ENCODE measurements around the gene CUBN.

GRCh38 chr10:16814012-16814411 lies 315.6 kb downstream of the CUBN start:
- TF ChIP-seq CTCF (IDR thresholded peaks at IDR 0.05) = no peak
- no peak for TF ChIP-seq CREB1 (CRISPR knock-in tag; IDR thresholded peaks at IDR 0.05)
- TF ChIP-seq, protein P1, sequence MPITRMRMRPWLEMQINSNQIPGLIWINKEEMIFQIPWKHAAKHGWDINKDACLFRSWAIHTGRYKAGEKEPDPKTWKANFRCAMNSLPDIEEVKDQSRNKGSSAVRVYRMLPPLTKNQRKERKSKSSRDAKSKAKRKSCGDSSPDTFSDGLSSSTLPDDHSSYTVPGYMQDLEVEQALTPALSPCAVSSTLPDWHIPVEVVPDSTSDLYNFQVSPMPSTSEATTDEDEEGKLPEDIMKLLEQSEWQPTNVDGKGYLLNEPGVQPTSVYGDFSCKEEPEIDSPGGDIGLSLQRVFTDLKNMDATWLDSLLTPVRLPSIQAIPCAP (CRISPR knock-in tag; IDR thresholded peaks at IDR 0.05) = no peak
- TF ChIP-seq, protein P2, sequence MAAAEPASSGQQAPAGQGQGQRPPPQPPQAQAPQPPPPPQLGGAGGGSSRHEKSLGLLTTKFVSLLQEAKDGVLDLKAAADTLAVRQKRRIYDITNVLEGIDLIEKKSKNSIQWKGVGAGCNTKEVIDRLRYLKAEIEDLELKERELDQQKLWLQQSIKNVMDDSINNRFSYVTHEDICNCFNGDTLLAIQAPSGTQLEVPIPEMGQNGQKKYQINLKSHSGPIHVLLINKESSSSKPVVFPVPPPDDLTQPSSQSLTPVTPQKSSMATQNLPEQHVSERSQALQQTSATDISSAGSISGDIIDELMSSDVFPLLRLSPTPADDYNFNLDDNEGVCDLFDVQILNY (CRISPR knock-in tag; IDR thresholded peaks at IDR 0.05) = no peak
- no peak for TF ChIP-seq AFF4 (CRISPR knock-in tag; IDR thresholded peaks at IDR 0.05; ENCODE audit: borderline replicate concordance)
- no peak for TF ChIP-seq ATF1 (CRISPR knock-in tag; IDR thresholded peaks at IDR 0.05)
- no peak for TF ChIP-seq SMAD3 (CRISPR knock-in tag; IDR thresholded peaks at IDR 0.05; ENCODE audit: borderline replicate concordance)
- TF ChIP-seq CBFB (CRISPR knock-in tag; IDR thresholded peaks at IDR 0.05; ENCODE audit: low read depth) = no peak
- TF ChIP-seq PRDM15 (CRISPR knock-in tag; IDR thresholded peaks at IDR 0.05) = no peak
- TF ChIP-seq PREB (CRISPR knock-in tag; IDR thresholded peaks at IDR 0.05; ENCODE audit: borderline replicate concordance) = no peak

Data from WTC11 (cell line).